Fibroblast of skin of abdomen (primary cell): ENCODE results near the gene CRK.
A peak's percentile ranks its signal among the peaks of the same experiment; 100 is the strongest.
"Not testable (repeated sequence)": the region's sequence is repeated elsewhere in the genome, so short reads cannot be mapped to it uniquely, and the experiment has no call there.

Experiments
- DNase-seq: peaks from one replicate; pipeline ENCODE4 v3.0.0-alpha.2; 2013

The CRK gene

GRCh38 chr17:1462164-1463112 lies 6.4 kb upstream of the CRK start:
- no peak for DNase-seq

GRCh38 chr17:1461198-1461944 lies 5.3 kb upstream of the CRK start:
- DNase-seq: no peak

GRCh38 chr17:1460233-1460632 lies 4.2 kb upstream of the CRK start:
- DNase-seq: no peak

- peak; percentile 70 for DNase-seq
These were observed 688 bp downstream of the CRK start for GRCh38 chr17:1455291-1455796.

GRCh38 chr17:1454541-1454940 lies 1.5 kb downstream of the CRK start:
- no peak for DNase-seq

GRCh38 chr17:1453694-1454093 lies 2.3 kb downstream of the CRK start:
- not testable (repeated sequence) for DNase-seq

GRCh38 chr17:1452836-1453235 lies 3.2 kb downstream of the CRK start:
- no peak for DNase-seq

- DNase-seq: not testable (repeated sequence)
These were observed 5.8 kb downstream of the CRK start for GRCh38 chr17:1450261-1450660.

GRCh38 chr17:1449412-1449967 lies 6.5 kb downstream of the CRK start:
- no peak for DNase-seq

GRCh38 chr17:1447052-1447451 lies 9.0 kb downstream of the CRK start:
- no peak for DNase-seq

GRCh38 chr17:1446201-1446600 lies 9.8 kb downstream of the CRK start:
- no peak for DNase-seq

- not testable (repeated sequence) for DNase-seq
These were observed 10.3 kb downstream of the CRK start for GRCh38 chr17:1445695-1446094.

GRCh38 chr17:1442721-1443120 lies 13.3 kb downstream of the CRK start:
- DNase-seq: not testable (repeated sequence)

- DNase-seq: no peak
These were observed 13.8 kb downstream of the CRK start for GRCh38 chr17:1442187-1442586.

GRCh38 chr17:1440921-1441320 lies 15.1 kb downstream of the CRK start:
- no peak for DNase-seq

- DNase-seq: peak; percentile 81
These were observed 17.4 kb downstream of the CRK start for GRCh38 chr17:1438593-1439083.

GRCh38 chr17:1435326-1435725 lies 20.7 kb downstream of the CRK start:
- no peak for DNase-seq

GRCh38 chr17:1434150-1434549 lies 21.9 kb downstream of the CRK start:
- no peak for DNase-seq

- no peak for DNase-seq
These were observed 24.4 kb downstream of the CRK start for GRCh38 chr17:1431631-1432104.

- DNase-seq: no peak
These were observed 32.4 kb downstream of the CRK start for GRCh38 chr17:1423456-1424135.

GRCh38 chr17:1422885-1423284 lies 33.1 kb downstream of the CRK start:
- DNase-seq: peak; percentile 93

- DNase-seq: no peak
These were observed 34.6 kb downstream of the CRK start for GRCh38 chr17:1421470-1421869.
